NCI-H2196 (cell line): Measurements from ENCODE around the gene RASSF4.
A peak's percentile ranks its signal among the peaks of the same experiment; 100 is the strongest.

Experiments
- DNase-seq: peaks from one replicate; lab custom pipeline; 2025; ENCODE audit not compliant: unreplicated experiment; lab: John Stamatoyannopoulos, UW

RASSF4 gene

DNA sequence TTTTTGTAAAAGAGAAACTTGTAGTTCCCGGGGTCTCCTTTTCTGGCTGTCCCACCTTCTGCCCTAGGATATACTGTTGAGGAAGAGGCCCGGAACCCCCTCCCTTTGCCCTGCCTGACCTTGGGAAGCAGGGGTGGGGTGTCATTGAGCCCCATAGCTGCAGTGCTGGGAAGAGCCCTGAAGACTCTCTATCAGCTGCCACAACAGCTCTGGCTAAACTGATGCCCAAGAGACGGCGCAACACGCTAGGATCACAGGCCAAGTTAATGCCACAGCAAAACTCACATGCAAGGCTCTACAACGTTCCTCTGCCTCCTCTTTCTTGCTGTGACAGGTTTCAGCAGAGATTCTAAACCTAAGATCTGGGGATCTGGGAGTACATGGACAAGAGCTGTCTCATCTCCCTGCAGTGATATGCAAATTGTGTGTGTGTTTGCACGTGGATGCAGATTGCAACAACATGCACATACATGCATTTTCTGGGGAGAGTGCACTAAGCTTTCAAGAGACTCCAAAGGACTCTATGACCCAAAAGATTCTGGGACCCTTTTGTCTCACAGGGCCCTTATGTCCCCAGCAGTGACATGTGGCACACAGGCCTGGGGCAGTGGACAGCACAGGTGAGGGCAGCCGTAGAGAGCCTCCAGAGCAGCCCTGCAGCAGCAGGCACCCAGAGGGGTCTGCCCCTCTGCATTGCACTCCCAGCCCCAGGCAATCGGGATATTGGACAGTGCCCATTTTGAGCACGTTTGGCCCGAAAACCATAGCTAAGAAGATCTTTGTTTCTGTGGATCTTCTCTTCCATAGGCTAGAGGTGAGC, 2.5 kb downstream of the RASSF4 start:
- DNase-seq = no peak

DNA sequence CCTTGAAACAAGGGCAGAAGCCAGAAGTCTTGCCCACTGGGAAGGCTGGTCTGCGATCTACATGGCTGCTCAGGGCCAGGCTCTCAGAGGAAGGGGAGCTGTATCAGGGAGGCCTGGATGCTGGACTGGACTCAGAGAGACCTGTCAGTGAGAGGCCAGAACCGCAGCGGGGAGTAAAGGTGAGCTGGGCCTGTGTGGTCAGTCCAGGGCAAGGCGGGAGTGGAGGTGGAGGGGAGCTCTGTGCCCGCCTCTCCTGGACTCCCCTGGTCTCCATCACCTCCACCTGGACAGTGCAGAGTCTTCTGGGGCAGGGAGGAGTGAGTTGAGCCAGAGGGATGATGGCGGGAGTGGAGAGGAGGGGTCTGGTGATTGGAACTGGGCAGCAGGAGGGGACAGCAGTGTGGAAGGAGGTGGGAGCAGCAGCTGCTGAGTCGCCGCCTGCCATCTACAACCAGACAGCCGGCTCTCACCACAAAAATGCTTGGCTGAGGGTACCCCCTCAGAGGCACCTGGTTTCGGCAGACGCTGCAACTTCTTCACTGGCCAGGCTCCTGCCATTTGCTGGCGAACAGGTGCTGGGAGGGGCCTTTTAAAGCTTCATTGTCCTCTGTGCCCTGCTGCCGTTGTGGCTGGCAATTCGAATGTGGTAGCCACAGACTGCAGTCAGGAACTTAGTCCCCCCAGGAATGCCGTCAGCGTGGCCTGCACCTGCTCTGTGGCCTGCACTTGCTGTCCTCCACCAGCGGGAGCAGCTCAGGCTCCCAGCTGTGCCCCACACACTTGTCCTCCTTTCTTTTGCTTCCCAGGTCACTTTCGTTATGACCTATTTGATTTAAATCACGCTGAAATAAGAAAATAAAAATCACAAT, 3.5 kb downstream of the RASSF4 start:
- DNase-seq = peak; percentile 43

DNA sequence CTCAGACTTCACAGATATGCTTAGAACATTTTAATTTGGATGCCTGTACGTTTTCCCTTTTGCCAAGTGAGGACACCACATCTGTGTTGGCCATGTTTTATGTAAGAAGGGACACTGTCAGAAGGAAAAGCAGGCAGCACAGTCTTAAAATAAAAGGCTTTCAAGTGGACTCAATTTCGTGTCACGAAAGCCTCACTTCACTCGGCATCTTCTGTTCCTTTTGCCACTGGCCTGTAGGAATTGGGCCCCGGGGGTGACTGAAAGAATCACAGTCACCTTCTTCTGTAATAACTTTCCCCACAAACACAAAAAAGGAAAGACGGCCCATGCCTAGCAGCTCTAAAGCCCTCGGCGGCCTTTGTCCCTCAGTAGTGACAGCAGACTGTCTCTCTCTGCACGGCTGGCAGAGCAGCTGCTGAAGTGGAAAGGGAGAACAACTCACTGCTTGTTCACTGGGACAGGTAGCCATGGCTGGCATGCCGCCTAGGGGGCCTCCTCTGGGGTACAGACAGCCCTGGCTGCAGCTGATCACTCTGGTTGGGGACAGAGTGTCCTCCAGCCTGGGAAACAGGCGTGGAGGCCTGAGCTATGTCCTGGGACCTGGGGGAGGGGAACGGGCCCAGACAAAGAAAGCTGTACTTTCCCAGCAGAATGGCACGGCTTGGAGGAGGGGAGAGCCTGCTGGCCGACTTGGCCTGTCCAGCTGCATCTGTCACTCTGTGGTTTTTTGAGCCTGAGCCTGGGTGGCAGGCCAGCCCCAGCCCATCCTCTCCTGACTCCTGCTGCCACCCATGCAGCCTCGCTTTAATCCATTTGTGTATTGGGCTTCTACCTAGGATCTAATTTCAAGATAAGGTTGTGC, 4.4 kb downstream of the RASSF4 start:
- no peak for DNase-seq

DNA sequence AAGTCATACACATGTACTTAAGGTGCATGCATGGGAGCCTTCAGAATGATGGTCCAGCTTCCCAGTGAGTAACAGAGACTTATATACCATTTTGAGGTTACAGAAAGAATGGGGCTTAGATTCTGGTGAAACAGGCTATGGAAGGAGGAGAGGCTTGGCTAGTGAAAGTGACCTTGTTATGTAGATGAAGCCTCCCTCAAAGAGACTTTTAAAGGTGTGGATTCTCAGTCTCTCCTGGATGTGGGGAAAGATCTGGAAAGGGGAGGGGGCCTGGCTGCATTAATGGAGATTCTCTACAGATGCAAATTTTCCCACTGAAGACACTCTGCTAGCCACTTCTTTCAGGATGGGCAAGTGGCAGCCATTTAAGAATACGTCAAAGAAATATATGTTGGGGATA, 5.5 kb downstream of the RASSF4 start:
- DNase-seq = no peak

DNA sequence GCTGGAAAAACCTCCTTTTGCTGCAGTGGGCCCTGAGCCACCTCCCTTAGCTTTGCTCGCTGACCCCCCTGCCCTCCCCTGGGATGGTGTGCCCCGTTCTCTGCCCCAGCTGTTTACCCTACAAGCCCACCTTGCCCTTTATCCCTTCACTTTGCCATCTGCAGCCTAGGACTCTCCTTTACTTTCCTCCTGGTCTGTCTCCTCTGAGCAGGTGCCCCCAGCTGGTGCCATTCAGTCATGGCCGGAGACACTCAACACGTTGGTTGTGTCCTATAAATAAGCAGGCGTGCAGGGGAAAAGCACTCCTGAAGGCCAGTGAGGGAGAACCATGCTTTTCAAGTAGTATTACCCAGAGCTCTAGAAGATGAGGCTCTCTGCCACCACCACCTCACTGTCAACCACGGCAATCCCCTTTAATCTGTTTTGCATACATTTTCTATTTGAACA, 6.1 kb downstream of the RASSF4 start:
- no peak for DNase-seq

DNA sequence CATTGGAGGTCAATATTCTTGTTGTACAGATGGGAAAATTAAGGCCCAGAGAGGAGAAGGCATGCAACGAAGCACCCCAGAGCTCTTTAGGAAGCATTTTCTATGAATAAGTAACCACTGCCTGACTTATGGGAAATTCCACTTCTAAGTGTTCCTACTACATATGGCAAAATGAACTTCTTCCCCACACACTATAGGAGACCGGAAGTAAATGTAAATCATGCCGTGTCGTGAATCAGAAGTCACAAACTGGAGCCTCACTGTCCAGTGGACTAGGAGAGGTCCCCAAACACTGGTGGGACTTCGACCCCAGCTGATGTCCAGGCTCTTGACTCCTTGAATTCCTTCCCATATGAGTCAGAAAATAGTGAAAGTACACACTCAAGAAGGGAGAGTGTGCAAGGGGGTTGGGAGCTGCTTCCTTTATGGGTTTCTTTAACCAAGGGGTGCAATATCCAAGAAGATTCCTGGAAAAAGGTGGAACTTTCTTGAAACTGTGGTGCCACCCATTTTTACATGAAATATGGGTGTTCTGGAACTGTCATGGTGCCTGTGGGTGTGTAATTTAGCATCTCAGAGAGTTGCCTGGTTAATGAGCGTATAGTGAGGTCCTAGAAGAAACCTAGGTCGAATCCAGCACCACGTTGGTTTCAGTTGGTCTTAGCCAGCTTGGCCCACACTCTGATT, 6.7 kb downstream of the RASSF4 start:
- DNase-seq = no peak

DNA sequence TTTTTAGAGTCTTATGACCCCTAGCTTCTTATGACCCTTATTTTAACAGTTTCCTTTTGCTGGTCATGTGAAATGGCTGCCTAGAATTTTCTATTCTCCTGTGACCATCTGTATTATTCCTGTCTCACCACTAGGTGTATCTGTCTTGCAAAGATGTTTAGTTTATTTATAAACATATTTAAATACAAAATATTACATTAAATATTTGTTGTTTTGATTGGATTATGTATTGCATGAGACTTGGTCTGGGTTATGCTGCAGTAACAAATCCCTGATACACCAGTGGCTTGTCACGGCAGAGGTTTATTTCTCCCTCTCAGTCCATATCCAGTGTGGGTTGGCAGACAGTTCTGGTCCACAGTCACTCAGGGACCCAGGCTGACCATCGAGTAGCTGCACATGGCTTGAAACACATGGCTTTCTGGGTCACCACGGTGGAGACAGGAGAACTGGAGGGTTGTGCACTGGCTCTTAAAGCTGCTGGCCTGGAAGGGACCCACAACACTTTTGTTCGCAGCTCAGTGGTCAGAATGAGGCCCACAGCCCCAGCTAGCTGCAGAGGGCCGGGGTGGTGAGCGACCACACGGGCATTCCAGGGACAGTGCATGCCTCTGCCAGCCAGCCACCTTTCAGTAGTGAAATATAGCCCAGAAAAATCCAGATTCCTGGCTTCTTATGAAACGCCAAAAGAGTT, 7.4 kb downstream of the RASSF4 start:
- no peak for DNase-seq

DNA sequence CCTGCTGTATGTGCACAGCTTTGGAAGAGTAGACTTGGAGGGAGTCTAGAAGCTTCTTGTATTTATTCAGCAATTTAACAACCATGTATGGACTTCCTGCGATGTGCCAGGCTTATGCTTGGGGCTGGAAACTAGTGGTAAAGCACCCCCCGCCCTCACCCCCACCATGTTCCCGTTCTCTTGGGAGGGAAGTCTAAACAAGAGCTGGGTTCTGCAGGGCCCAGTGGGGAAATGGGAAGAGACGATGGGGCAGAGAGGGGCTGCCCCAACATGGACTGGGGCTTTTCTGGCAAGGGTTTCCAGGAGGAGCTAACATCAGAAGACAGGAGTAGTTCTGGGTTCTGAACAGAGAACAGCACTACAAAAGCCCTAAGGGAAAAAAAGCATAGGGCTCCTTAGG, 8.0 kb downstream of the RASSF4 start:
- DNase-seq = no peak

DNA sequence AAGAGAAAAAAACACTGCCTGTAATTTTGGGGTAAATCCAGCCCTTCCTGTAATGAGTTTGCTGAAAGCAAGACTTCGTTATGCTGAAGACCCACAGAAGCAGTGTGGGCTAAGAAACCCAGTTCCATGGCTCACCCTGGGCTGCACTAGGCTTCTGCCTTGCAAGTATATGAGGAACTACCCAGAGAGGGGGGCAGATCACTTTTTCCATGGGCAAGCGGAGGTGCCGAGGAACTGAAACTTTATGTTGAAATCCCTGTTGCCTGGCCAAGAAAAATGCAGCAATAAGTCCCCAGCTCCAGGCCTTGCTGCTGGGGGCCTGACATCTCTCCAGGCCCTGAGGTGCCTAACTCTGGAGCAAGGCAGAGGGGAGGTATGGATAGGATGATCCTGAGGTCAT, 8.5 kb downstream of the RASSF4 start:
- no peak for DNase-seq

DNA sequence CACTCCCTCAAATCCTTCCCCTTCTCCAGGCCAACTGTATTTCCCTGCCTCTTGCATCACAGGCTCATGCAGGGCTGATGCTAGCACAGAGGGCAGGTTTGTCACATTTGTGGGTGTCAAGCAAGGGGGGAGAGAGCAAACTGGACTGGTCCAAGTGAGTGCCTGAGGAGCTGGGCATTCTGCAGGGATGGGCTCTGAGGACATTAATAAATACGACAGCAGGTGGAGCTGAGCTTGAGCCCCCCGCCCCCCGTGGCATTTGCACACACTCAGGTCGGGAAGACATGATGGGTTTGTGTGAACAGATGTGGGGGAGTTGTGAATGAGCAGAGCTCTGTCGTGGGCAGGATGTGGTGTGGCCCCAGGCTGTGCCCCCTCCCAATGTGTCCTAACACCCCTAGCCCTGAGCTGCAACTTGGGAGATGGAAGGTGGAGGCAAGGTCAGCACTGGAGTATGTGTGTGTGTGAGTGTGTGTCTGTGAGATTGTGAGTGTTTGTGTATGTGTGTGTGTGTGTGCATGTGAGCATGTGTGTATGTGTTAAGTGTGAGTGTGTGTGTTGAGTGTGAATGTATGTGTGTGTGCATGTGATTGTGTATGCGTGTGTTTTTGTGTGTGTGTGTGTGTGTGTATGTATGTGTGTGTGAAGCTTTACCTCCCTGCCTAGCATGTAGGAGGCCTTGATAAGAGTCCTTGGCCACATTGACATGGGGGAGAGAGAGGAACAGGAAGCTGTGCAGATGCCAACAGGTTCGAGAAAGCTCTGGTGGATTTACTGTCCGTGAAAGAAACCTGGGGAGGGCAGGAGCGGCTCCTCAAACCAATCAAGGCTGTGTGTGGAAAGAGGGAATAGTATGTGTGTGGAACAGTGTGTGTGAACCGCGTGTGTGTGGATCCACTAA, 9.1 kb downstream of the RASSF4 start:
- no peak for DNase-seq

DNA sequence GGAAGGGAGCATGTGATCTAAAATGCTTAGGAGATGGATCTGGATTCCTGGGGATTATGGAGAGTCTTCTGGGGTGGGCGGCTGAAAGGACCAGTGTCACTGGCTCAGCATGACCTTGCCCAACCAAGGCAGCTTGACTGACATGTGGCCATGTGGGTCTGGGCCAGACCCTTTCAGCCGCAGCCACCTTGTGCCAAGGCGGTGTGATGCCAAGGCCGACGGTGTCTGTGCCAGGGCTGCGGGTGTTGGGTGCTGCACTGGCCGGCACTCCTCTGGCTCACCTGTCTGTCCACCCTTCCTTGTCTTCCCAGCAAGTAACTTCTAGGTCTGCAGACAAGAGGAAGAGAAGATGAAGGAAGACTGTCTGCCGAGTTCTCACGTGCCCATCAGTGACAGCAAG, 10.3 kb downstream of the RASSF4 start:
- no peak for DNase-seq

DNA sequence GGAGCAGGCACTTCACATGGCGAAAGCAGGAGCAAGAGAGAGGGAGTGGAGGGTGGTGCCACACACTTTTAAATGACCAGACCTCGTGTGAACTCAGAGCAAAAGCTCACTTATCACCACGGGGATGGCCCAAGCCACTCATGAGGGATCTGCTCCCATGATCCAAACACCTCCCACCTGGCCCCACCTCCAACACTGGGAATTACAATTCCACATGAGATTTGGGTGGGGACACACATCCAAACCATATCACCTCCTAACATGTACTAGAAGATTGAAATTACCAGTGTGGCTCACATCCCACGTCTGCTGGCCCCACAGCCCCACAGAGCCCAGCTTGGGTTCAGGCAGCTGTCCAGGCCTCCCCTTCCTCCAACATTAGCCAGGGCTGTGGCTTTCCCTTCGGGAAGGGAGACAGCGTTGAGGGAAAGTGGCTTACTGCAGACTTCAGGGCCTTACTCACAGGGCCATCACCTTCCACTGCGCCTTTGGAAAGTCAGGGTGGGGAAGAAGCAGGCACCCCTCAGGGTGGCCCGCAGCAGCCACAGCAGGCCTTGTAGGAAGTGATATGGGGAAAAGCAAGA, 11.3 kb downstream of the RASSF4 start:
- DNase-seq = no peak

DNA sequence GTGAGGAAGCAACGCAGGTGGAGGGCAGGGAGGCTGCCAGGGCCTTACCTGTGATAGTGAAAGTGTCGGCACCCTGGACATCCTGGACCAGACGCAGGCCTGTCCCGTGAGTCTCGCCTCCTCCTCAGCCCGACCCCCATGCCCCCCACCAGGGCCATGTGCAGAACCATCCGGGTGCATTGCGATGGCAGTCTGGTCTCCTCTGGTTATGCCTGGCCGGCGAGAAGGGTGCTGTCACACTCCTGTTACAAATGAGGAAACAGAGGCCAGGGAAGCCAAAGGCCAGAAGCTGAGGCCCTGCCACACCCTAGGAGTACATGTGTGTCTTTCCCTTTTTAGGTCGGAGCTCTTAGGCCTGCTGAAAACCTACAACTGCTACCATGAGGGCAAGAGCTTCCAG, 11.8 kb downstream of the RASSF4 start:
- DNase-seq = no peak

DNA sequence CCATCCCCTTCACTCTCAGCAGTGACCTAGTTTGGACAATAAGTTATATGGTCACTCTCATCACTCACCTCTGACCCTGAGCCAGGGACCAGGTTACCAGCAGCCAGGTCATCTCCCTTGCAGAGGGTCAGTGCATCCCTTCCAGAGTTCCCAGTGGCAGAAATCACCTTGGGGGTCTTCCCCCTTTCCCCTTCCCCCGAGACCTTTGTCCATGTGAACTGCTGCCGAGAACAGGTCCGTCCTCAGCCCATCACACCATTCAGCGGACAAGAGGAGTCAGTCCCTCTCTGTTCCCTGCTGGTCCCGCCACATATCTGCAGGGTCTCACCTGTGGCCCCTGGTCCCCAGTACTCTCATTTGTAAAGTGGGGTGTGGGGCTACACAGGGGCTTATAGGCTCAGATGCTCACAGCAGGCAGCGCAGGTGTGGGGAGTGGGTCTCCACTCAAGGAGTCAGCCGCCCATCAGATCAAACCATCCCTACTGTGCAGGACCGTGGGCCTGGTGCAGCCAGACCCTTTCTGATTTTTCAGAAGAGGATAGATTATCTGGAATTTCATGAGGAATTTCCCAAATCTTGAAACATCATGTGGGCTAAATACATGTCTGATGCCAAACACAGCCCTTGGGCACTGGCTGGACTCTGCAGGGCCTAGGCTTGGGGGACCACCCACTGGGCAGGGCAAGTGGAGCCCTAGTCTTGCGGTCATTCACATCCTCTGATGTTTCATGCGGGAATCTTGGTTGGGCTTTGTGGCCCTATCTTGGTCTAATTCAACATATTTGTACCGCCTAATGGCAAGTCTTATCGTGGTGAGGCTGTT, 12.5 kb downstream of the RASSF4 start:
- DNase-seq = no peak

DNA sequence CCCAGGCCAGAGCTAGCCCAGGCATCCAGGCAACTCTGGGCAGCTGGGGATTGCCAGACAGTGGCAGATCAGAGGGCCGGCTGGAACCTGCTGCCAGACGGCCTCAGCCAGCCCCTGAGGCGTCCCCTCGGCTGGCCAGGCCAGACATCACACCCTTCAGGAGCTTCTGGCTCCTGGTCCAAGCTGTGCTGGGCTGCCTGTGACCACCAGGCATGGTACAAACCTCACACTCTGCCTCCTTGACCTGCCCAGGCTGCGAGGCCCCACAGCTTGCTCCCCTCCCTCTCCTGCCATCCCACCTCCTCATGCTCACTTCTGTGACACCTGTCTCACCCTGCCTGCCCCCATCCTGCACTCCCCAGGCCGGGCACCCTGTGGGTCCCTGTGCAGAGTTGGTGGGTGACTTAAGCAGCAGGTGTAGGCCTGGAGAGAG, 13.3 kb downstream of the RASSF4 start:
- no peak for DNase-seq

DNA sequence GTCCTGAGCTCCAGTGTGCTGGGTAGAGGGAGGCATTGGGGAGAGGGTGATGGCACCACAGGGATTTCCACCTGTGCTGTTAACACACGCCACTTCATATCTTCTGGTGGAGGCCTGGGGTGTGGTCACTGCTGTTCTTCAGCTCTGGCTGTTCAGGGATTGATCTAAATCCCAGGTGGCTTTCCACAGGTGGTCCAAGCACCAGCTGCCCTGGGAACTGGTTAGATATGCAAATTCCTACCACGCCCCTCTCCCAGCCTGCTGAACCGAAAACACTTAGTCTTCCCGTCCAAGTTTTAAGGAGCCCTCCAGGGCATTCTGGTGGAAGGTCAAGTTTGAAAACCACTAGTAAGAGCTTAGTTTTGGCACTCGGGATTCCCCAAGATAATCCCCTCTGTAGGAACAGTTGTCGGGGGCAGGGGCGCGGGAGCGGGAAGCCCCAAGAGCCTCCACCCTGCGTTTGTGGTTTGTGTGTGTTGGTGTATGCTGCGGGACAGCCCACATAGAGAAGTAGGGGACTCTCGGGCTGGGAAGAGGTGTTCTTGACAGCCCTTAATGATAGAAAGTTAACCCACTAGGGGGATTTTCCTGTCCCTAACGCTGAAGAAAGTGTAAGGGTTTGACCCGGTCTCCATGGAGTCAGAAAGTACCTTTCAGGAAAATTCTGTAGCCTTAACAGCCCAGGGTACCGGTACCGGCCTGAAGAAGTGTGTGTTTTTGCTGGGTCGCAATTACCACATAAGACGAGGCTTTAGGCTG, 13.9 kb downstream of the RASSF4 start:
- no peak for DNase-seq

DNA sequence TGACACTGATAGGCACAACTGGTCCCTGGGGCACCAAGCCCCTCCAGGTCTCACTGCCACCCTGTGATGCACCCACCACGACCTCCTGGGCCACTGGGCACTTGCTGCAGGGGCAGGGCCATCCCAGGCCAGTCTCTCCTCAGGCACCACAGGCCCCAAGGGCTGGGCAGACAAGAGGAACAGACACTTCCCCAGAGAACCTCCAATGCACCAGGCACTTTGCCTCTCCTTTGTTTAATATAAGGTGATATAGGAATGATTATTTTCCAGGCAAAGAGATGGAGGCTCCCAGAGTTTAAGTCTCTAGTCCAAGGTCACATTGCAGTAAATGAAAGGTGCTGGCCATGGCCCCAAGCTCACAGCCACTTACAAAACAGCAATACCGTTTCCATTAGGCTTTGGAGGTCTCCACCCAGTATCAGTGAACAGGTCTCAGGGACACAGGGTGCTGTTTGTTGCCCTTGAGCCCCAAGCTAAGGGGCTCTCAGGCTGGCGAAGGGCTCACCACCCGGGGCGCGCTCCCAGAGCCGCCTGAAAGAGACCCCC, 14.6 kb downstream of the RASSF4 start:
- no peak for DNase-seq
